Measurements from ENCODE around the gene KCNK4. TPM values are rescaled to one million over a fixed set of nuclear protein-coding genes. Genes with fewer than 3 reads are reported as not detected.

Gene KCNK4
- total RNA-seq, 1 experiment from 2014 or later, result 1.1 TPM

- CTCF ChIA-PET, result interaction anchor here (0.6 to 1.4 kb wide), 3 partner anchors 9 to 57 kb away, joined by 3 to 6 read pairs (median 3); no protein-coding TSS in a partner anchor
- intact Hi-C loops (cut with micrococcal nuclease; ENCODE audit: unreplicated experiment), result no loop called here
- Histone ChIP-seq H3K9me3 (ENCODE audit: control insufficient read depth, insufficient read depth, low read depth, low read length) (no peaks in the 10 kb centered on the region), H3K27ac (ENCODE audit: low read length) (no peak overlapping the region), H3K27me3 (ENCODE audit: control insufficient read depth, insufficient read depth, low read length) (no peaks in the 10 kb centered on the region; the same call in none of the 2 replicates), H3K4me1 (ENCODE audit: control insufficient read depth, insufficient read depth, low read length) (0 out of 2 replicates have a peak, but pooled peaks cover 6% of the 10 kb centered on the region), H3K36me3 (ENCODE audit: control insufficient read depth, insufficient read depth, low read length) (no peaks in the 10 kb centered on the region), H3K4me3 (ENCODE audit: low read depth in 2 of 2, low read length in 2 of 2) (peak overlapping the region in 1 of 2 experiments; percentile 37; a peak in 1 of 4 replicates)
- DNase-seq (ENCODE audit: low read depth, low spot score) (no peak), ATAC-seq (no peak)
- POLR2A ChIA-PET, result no interaction called here
- no TSS peak for BruUV-seq (replicated peaks)
- in situ Hi-C loops (cut with HindIII; ENCODE audit: low pct_unique_long_range_greater_than_20kb, low sequenced_read_pairs), result no loop called here
- TF ChIP-seq CTCF (IDR thresholded peaks at IDR 0.05), result no peak
- TF ChIP-seq POLR2AphosphoS5 (IDR thresholded peaks at IDR 0.05; ENCODE audit: low read depth, low read length), result no peak
- no peak for TF ChIP-seq REST (IDR thresholded peaks at IDR 0.05; ENCODE audit: insufficient read depth in 1 of 2, low read depth in 2 of 2, low read length in 1 of 2)
- TF ChIP-seq TCF7L2 (IDR thresholded peaks at IDR 0.05; ENCODE audit: low read depth, low read length), result no peak
- TF ChIP-seq SIN3A (IDR thresholded peaks at IDR 0.05; ENCODE audit: borderline replicate concordance, insufficient read depth, low read depth, low read length), result no peak
Observed at GRCh38 chr11:64292460-64293254, 1.6 kb downstream of the KCNK4 start.

- TF ChIP-seq REST (IDR thresholded peaks at IDR 0.05; ENCODE audit: insufficient read depth in 1 of 2, low read depth in 2 of 2, low read length in 1 of 2) (no peak), CTCF (IDR thresholded peaks at IDR 0.05) (no peak), TCF7L2 (IDR thresholded peaks at IDR 0.05; ENCODE audit: low read depth, low read length) (no peak), POLR2AphosphoS5 (IDR thresholded peaks at IDR 0.05; ENCODE audit: low read depth, low read length) (no peak), SIN3A (IDR thresholded peaks at IDR 0.05; ENCODE audit: borderline replicate concordance, insufficient read depth, low read depth, low read length) (no peak)
- ATAC-seq, result no peak
- H3K36me3 ChIP-seq (ENCODE audit: control insufficient read depth, insufficient read depth, low read length), result no peaks in the 10 kb centered on the region
- DNase-seq (ENCODE audit: low read depth, low spot score), result no peak
- H3K4me3 ChIP-seq (ENCODE audit: low read depth in 2 of 2, low read length in 2 of 2), result no peak overlapping the region
- intact Hi-C loops (cut with micrococcal nuclease; ENCODE audit: unreplicated experiment) (no loop called here), in situ Hi-C loops (cut with HindIII; ENCODE audit: low pct_unique_long_range_greater_than_20kb, low sequenced_read_pairs) (no loop called here)
- H3K9me3 ChIP-seq (ENCODE audit: control insufficient read depth, insufficient read depth, low read depth, low read length), result no peaks in the 10 kb centered on the region
- no TSS peak for BruUV-seq (replicated peaks)
- no peak overlapping the region for H3K27ac ChIP-seq (ENCODE audit: low read length)
- no peaks in the 10 kb centered on the region; the same call in none of the 2 replicates for H3K27me3 ChIP-seq (ENCODE audit: control insufficient read depth, insufficient read depth, low read length)
- H3K4me1 ChIP-seq (ENCODE audit: control insufficient read depth, insufficient read depth, low read length), result 0 out of 2 replicates have a peak, but pooled peaks cover 6% of the 10 kb centered on the region
- CTCF ChIA-PET, result no interaction called here
- POLR2A ChIA-PET, result interaction anchor here (0.6 kb wide), 1 partner anchor 1564 kb away, joined by 26 read pairs; no protein-coding TSS in a partner anchor
Observed at GRCh38 chr11:64294774-64295173, 3.7 kb downstream of the KCNK4 start.
